RCC 7860 (cell line): ENCODE measurements around the gene PLB1.

Experiments
- DNase-seq: peaks from one replicate; pipeline ENCODE4 v3.0.0-alpha.2; 2015; ENCODE audit warnings: low spot score
- FAIRE-seq: peaks from 2 replicates; lab custom pipeline; 2012; peaks lifted over from hg19 to GRCh38; lab: Jason Lieb, UNC

Gene PLB1

DNA sequence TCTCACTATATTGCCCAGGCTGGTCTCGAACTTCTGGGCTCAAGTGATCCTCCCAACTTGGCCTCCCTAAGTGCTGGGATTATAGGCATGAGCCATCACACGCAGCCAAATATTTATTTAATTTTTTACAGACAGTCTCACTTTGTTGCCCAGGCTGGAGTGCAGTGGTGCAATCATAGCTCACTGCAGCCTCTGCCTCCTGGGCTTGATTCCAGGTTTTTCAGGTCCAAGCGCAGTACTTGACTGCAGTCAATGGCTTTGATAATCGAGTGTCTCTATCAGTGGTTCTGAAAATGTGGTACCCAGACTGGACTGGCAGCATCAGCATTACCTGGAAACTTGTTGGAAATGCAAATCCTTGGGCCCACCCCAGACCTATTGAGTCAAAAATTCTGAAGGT lies 63.1 kb downstream of the PLB1 start:
- DNase-seq (no peak), FAIRE-seq (no peak)

DNA sequence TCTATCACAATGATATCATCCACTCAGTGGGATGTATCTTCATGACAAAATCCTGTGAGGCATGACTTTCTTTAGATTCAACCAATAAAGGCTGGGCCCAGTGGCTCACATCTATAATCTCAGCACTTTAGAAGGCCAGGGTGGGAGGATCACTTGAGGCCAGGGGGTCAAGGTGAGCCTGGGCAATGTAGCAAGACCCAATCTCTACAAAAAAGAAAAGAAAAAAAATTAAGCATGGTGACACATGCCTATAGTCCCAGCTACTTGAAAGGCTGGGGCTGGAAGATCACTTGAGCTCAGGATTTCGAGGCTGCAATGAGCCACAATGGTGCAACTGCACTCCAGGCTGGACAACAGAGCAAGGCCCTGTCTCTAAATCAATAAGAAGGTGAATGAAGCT lies 68.0 kb downstream of the PLB1 start:
- FAIRE-seq (no peak), DNase-seq (no peak)

DNA sequence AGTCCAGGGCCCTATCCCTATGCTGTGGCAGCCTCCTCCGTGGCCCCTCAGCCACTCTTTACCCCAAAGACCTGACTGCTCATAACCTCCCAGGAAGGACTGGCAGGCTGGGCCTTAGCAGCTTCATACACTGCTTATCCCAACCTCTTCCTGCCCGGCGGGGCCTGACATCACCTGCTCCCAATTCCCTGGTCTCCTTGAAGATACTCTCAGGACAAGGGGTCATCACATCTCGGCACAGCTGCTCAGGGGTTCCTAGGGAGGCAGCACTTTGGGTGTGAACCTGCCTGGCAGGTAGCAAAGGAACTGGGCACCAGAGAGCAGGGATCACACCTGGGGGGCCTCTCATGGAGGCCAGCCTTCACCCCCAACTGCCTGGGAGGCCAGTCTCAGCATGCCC lies 68.5 kb downstream of the PLB1 start:
- DNase-seq (no peak), FAIRE-seq (no peak)

DNA sequence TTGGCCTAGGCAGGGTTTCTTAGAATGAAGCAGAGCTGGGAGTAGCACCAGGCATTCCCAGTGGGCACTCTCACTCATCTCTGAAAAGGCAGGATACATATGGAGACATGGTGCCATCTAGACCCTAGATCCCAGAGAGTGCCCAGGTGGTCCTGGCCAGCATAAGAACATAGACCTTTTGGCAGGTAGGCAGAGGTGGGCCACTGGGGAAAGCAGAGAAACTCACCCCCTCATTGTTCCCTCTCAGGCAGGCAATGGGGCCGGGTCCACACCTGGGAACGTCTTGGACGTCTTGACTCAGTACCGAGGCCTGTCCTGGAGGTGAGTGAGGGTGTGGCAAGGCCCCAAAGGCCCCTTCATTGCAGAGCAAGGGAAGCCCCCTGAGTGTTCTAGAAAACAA lies 69.2 kb downstream of the PLB1 start:
- DNase-seq (no peak), FAIRE-seq (no peak)

DNA sequence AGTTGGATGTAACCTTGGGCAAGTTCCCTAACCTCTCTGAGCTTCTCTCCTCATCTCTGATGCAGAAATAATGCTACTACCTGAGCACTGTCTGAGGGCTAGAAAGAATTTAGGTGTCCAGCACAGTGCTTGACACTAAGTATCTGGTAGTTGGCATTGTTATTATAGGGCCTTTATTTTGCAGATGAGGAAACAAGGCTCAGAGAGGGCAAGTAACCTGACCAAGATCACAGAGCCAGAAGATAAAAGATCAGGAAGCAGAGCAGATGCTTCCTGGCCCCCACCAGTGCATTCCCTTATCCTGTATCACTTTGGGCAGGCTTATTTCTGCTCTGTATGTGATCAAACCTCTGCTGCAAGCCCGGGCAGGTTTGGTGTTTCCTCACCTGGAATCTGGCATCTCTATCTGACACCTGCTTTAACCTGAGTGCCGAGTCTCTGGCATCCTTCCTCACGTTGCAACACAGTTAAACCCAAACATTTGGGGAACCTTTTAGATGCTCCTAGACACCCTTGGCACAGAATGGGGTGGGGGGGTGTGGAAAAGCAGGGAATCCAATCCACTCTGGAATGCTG lies 69.9 kb downstream of the PLB1 start:
- FAIRE-seq (no peak), DNase-seq (no peak)

DNA sequence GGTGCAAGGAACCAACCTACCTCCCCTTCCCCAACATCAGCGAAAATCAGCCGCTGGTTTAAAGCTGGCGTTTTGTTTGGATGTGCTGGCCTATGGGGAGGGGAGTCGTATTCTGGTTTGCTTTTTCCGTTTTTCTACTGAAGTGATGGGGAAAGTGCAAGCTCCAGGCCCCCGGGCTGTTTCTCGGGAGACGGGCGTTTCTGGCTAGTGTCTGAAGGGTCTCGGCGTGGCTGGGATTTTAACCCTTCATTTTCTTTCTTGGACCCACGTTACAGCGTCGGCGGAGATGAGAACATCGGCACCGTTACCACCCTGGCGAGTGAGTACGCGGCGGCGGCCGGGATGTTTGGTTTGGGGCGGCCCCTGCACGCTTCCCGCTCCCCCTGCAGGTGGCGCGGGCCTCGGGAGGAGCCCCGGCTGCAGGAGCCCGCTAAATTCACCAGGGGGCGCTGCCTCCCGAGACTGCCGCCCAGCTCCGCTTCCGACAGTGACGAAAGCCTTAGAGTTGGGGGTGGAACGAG lies 70.7 kb downstream of the PLB1 start:
- peak; percentile 59 for DNase-seq
- FAIRE-seq = no peak

DNA sequence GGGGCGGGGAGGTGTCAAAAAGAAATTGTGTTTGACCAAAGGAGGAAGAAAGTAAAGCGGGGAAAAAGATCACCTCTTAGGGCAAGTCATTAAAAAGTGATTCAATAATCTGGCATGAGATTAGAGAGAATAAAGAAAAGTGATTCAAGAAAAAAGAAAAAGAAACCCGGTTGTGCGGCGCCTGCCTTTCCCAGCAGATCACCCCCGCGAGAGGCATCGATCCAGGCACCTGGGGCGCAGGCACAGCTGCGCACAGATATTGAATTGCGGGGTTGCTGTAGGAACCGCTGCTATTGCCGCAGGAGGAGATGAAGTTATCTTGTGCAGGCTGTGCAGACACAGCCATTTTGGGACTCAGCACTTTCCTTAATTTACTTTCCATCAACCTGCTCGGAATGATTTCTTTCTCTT lies 71.2 kb downstream of the PLB1 start:
- FAIRE-seq (no peak), DNase-seq (no peak)

DNA sequence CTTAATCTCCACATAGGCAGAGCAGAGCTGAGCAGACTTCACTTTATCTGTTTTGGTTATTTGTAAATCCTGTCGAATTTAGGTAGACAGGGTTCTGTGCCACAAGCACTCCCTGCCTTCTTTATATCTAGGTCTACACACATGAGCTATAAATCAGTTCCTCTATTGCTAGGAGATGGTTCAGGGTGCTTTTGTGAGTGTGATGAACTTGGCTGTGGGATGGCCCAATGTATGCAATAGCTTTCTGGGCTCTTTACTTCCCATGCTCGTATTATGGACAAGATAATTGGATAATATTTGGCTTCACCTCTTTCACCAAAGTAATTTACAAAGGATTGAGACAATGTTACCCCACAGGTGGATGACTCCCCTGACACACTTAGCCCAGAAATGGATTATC lies 72.2 kb downstream of the PLB1 start:
- DNase-seq = no peak
- no peak for FAIRE-seq

DNA sequence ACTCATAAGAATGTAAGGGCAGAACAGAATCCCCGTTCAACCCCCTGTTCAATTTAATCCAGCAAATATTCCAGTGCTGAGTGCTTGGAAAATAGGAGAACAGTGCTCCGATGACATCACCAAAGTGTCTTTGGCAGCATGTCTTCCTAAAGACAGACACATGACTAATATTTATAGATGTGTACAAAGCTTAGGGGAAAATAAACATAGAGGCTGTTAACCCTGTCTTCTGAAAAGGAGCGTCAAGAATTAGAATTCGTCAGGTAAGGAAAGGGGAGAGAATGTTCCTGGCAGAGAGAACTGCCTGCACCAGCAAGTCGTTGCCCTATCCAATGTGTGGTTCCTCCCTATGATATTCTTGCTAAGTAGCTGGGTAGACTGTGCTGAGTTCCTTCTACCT lies 72.7 kb downstream of the PLB1 start:
- no peak for FAIRE-seq

DNA sequence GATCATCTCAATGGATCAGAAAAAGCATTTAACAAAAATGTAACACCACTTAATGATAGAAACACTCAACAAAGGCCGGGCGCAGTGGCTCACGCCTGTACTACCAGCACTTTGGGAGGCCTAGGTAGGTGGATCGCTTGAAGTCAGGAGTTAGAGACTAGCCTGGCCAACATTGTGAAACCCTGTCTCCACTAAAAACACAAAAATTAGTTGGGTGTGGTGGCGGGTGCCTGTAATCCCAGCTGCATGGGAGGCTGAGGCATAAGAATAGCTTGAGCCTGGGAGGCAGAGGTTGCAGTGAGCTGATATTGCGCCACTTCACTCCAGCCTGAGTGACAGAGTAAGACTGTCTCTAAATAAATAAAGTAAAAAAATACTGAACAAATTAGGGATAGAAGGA lies 74.6 kb downstream of the PLB1 start:
- DNase-seq (no peak), FAIRE-seq (no peak)

More for the DNA sequence above, 72.7 kb downstream of the PLB1 start:
- no peak for DNase-seq

DNA sequence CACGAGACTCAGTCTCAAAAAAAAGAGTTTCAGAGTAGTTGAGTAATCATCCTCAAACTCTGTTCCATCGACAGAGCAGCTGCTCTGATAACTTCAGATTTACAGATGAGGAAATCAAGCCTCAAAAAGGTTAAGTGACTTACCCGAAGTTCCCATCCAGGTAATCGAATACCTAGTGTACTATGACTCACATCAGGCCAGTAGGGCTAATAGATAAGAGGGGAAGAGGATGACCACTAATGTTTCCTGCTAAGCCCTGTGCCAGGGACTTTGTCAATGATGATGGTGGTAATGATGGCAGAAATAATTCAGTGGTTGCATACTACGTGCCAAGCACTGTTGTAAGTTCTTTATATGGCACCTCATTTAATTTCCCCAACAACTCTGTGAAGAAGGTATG lies 80.9 kb downstream of the PLB1 start:
- FAIRE-seq (no peak), DNase-seq (no peak)

DNA sequence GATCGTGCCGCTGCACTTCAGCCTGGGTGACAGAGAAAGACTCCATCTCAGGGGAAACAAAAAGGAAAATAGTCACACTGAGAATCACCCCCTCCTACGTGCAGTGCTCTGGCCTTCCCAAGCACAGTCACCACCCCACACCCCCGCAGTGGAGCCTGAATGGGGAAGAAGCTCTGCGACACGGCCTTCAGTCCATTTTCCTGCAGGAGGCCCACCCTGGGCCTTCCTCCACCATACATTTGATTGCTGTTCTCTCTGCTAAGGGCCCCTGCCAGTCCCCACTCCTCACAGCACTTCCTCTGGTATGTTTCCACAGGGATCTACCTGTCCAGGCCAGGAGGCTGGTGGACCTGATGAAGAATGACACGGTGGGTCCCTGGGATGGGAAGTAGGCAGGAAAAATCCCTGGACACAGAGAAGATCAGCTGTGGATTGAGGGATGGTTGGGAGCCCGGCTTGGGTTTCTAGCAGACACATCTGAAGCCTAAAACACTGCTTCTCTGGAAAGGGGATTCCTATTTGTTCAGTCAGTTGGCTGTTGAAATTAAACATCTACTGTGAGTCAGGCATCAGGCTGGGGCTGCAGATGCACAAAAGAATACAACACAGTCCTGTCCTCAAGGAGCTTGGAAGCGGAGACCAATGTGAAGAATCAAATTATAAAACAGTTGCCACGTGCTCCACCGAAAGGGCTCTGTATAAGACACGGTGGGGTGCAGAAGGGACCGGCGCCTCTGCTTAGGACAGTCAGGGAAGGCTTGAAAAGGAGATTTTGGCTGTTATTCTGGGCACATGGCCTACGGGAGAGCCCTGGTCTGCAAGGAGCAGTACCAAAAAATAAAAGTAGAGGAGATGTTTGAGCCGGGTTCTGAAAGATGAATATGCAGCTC lies 82.2 kb downstream of the PLB1 start:
- DNase-seq (no peak), FAIRE-seq (no peak)

DNA sequence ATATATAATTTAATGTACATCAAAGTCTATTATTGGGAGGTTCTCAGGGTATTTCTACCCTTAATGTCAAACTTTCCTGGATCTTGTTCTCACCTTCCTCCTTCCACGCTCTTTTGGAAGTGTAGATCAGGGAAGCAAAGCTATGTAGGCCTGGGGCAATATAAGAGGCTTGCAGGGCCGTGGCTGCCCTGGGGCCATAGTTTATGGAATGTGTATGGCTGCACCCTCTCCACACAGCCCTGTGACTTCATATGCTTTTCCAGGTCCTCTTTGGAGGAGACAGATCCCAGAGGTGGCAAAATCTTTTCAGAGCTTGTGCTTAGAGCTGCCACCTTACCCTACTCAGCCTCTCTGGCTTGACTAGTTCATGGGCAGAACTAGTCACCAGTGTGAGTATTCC lies 82.9 kb downstream of the PLB1 start:
- no peak for DNase-seq
- FAIRE-seq = no peak

DNA sequence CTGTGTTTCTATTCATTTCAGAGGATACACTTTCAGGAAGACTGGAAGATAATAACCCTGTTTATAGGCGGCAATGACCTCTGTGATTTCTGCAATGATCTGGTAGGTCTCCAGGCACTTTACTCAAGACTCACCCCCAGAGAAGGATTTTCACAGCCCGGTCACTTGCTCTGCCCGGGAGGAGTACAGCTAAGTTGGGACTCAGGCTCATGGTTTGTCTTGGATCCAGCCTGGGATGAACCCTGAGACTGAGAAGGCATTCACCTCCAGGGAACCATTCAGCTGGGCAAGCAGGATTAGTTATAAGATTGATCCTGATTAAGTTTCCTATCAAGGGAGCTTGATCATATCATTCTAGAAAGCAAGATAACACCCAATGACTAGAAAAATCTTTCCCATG lies 83.7 kb downstream of the PLB1 start:
- DNase-seq (no peak), FAIRE-seq (no peak)

DNA sequence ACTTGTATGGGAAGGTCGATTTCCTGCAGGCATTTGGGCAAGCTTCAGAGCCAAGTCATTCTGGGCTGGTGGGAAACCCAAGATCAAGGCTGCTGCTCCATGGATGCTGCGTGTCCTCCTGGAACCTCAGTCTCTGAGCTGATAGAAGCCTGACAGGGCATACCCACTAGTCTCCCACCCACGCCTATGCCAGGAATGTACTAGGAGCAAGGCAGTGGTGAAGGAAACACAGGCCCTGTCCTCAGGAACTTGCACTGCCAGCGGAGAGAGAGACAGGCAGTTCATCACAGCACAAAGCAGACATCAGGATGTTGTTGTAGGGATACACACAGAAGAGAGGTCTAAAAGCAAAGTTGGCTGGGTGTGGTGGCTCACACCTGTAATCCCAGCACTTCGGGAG lies 84.2 kb downstream of the PLB1 start:
- FAIRE-seq = no peak

DNA sequence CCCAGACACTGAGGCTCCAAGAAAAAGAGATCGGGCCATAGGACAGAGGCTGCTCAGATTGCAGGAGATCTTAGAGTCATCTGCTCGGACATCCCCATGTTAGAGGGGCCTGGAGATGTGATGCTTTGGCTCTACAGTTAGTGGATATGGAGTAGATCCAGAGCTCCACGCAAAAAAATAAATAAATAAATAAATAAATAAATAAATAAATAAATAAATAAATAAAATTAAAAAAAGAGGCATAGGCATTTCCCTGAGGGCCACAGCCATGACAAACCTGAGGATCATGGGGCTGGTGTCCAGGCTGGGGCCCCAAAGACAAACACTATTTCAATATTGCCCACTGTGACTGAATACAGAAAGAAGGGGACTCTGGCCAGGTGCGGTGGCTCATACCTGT lies 85.5 kb downstream of the PLB1 start:
- FAIRE-seq (no peak), DNase-seq (no peak)

More for the DNA sequence above, 84.2 kb downstream of the PLB1 start:
- no peak for DNase-seq

DNA sequence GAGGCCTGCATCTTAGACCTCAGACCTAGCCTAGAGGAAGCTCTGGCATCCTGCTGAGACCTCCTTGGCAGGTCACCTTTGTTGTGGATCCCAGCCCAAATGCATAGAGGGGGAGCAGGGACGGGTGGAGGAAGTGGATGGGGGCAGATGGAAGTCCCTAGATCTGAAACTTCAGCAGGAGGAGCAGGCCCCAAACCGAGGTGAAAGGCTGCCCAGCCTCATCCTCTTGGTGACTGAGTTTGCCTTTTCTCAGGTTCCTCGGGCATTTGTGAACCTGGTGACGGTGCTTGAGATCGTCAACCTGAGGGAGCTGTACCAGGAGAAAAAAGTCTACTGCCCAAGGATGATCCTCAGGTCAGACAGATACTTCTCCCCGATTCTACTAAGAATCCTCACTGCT lies 86.3 kb downstream of the PLB1 start:
- DNase-seq (no peak), FAIRE-seq (no peak)

DNA sequence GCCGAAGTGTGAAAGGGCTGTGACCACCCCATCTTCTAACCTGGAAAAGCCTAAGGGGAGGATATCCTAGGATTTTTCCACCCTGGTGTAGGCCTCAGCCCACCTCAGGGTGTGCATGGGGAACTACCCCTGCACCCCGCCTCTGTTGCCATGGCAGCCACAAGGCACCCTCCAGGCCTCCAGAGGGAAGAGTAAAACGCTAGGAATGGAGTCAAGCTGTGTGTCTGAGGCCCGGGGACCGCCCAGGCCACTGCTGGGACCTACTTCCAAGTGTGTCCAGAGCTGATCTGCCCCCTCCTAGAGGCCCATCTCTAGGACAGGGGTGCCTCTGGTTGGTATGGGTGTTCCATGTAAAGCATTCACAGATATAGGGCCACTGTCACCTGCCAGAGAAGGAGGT lies 86.7 kb downstream of the PLB1 start:
- FAIRE-seq (no peak), DNase-seq (no peak)

DNA sequence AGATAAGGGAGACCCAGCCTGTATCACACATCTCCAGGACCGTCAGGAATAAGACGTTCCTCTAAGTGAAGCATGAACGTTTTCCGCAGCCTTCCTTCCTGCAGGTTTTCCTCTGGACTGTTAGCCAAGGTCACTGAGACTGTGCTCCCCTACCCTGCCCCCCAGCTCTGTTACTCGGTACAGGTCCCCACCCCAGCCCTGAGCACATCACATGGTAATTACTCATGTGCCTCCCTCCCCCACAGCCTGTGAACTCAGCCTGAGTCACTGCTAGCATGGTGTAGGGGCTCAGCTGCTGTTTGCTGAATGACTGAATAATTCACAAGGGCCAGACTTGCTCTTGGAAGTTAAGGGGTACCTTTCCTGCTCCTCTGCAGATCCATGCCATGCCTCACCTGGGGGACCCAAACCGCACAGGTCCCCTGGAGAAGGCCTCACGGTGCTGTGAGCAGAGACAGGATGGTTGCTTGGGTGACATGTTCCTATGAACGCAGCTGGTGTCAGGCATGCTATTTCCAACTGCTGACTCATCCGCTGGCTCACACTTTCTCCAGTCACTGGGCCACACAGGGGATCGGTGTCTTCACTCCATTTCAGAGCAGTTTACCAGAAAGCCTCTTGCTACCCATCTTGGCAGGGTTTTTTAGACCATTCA lies 88.2 kb downstream of the PLB1 start:
- FAIRE-seq = peak; percentile 86

DNA sequence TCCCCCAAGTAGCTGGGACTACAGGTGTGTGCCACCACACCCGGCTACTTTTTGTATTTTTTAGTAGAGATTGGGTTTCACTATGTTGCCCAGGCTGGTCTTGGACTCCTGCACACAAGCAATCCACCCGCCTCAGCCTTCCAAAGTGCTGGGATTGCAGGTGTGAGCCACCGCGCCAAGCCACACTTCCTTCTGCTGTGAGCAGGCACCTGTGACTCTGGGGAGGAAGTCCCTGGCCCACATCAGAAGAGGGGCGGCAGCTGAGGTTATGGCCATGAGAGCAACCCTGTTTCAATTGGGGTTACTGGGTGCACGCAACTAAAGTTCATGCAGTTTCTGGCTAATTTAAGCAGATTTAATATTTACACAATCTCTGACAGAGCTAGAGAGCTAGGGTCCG lies 91.0 kb downstream of the PLB1 start:
- DNase-seq (no peak), FAIRE-seq (no peak)

More for the DNA sequence above, 88.2 kb downstream of the PLB1 start:
- DNase-seq = peak; percentile 96

DNA sequence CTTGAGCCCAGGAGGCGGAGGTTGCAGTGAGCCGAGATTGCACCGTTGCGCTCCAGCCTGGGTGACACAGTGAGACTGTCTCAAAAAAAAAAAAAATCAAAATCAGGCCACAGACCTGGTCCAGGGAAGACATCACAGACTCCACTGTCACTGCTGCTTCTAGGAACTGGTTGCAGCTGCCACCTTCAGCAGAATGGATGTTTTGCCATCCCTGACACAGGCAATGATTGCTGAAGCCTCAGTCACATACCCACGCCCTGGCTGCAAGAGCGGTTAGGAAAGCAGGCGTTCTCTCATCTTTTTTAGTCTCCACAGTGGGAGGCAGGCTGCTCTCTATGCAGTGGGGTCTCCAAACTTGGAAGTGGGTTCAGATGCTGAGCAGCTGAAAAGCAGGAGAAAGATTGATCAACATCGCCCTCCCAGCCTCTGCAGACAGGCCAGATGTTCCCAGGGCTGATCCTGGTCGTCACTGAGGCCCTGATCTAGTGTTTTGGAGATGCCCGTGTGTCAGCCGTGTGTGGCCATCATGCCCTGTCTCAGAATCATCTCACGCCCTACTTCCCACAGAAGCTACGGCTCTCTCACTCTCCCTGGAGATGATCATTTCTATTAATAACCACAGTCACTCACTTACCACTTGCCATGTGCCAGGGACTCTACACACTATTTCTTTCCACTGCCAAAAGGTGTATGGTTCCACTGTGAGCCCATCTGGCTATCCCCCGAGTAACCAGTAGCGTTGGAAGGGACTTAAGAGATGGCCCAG lies 91.8 kb downstream of the PLB1 start:
- no peak for FAIRE-seq
- no peak for DNase-seq
